ENCODE data around the gene RALGPS1.
A peak's percentile ranks its signal among the peaks of the same experiment; 100 is the strongest.

Gene RALGPS1

DNA sequence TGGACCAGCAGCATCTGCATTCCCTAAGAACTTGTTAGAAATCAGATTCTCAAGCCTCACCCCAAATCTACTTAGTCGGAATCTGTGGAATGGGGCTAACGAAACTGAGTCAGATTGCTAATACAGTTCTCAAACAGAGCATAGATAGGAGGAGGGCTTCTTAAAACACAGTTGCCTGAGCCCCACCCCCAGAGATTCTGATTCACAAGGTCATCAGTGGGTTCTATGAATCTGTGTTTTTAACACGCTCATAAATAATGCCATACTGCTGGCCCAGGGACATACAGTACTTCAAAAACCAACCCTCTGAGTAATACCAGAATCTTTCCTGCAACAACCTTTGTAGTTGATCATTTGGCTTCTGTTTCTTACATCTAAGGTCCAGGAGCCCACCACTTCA lies 317.1 kb downstream of the RALGPS1 start:
- H3K36me3 ChIP-seq (ENCODE audit: control insufficient read depth, insufficient read depth, low read length), result no peaks in the 10 kb centered on the region
- H3K4me2 ChIP-seq (ENCODE audit: low read length), result no peak overlapping the region
- H3K27ac ChIP-seq, result no peak overlapping the region

GRCh38 chr9:127232833-127233549 lies 318.4 kb downstream of the RALGPS1 start:
- Histone ChIP-seq H3K4me3 (ENCODE audit: low read depth, low read length) (no peak overlapping the region), H3K36me3 (ENCODE audit: control insufficient read depth, insufficient read depth, low read length) (no peaks in the 10 kb centered on the region), H3K79me2 (no peaks in the 10 kb centered on the region), H3K4me1 (peaks cover 6% of the 10 kb centered on the region), H2AFZ (no peak overlapping the region), H3K9me3 (ENCODE audit: control insufficient read depth, low read length) (no peaks in the 10 kb centered on the region), H3K27ac (peak overlapping the region; percentile 60), H3K27me3 (ENCODE audit: control insufficient read depth, insufficient read depth, low read length) (no peaks in the 10 kb centered on the region), H3K9ac (no peak overlapping the region), H3K4me2 (ENCODE audit: low read length) (peak overlapping the region; percentile 39)
- TF ChIP-seq CTCF (IDR thresholded peaks at IDR 0.05), result no peak

More for the DNA sequence above, 317.1 kb downstream of the RALGPS1 start:
- Histone ChIP-seq H2AFZ (no peak overlapping the region), H3K4me3 (ENCODE audit: low read depth, low read length) (no peak overlapping the region), H3K9me3 (ENCODE audit: control insufficient read depth, low read length) (no peaks in the 10 kb centered on the region), H3K4me1 (peaks cover 6% of the 10 kb centered on the region), H3K27me3 (ENCODE audit: control insufficient read depth, insufficient read depth, low read length) (no peaks in the 10 kb centered on the region), H3K79me2 (no peaks in the 10 kb centered on the region), H3K9ac (no peak overlapping the region)
- no peak for TF ChIP-seq CTCF (IDR thresholded peaks at IDR 0.05)

DNA sequence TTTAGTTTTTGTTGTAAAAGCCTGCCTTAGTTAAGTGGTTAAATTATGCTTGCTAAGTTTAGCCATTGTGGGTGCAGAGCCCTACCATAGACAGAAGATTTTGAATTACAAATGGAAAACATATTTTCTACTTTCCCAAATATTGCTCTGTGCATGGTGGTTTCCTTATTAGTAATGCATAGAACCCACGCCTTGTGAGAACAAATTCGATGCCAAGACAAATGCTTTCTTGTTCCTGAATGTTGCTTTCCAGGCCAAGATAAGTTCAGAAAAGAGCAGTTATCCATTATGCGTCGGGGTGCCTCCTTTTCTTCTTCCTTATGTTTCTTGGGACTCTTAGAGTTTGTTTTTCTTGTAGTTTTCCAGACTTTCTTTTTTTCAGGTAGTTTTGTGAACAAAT lies 319.0 kb downstream of the RALGPS1 start:
- Histone ChIP-seq H3K27ac (peak overlapping the region; percentile 60), H2AFZ (no peak overlapping the region)

DNA sequence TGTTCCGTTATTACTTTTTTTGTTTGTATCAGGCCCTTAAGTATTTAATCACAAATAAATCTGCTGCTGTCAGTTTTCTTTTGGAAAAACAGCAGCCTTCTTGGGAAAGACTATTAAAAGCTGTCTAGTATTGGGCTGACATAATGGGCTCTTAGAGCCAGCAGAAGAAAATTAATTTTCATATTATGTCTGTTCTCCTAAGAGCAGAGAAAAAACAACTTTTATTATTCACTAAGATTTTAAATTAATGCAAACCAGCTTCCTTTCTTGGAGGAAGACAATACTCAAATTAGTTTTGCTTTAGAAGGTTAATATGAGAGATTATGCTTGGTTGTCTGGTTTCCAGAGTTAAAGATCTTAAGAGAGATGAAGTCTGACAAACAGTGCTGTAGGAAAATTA lies 319.4 kb downstream of the RALGPS1 start:
- Histone ChIP-seq H3K79me2 (no peaks in the 10 kb centered on the region), H3K27ac (peak overlapping the region; percentile 60)

More for the DNA sequence above, 319.0 kb downstream of the RALGPS1 start:
- no peak overlapping the region for H3K9ac ChIP-seq
- H3K79me2 ChIP-seq, result no peaks in the 10 kb centered on the region
- no peaks in the 10 kb centered on the region for H3K36me3 ChIP-seq (ENCODE audit: control insufficient read depth, insufficient read depth, low read length)
- no peaks in the 10 kb centered on the region for H3K27me3 ChIP-seq (ENCODE audit: control insufficient read depth, insufficient read depth, low read length)
- TF ChIP-seq CTCF (IDR thresholded peaks at IDR 0.05), result no peak
- H3K9me3 ChIP-seq (ENCODE audit: control insufficient read depth, low read length), result no peaks in the 10 kb centered on the region
- peaks cover 6% of the 10 kb centered on the region for H3K4me1 ChIP-seq
- H3K4me2 ChIP-seq (ENCODE audit: low read length), result peak overlapping the region; percentile 39
- no peak overlapping the region for H3K4me3 ChIP-seq (ENCODE audit: low read depth, low read length)

More for the DNA sequence above, 319.4 kb downstream of the RALGPS1 start:
- Histone ChIP-seq H3K9ac (no peak overlapping the region), H3K9me3 (ENCODE audit: control insufficient read depth, low read length) (no peaks in the 10 kb centered on the region), H3K36me3 (ENCODE audit: control insufficient read depth, insufficient read depth, low read length) (no peaks in the 10 kb centered on the region), H3K27me3 (ENCODE audit: control insufficient read depth, insufficient read depth, low read length) (no peaks in the 10 kb centered on the region), H2AFZ (no peak overlapping the region), H3K4me3 (ENCODE audit: low read depth, low read length) (no peak overlapping the region), H3K4me2 (ENCODE audit: low read length) (peak overlapping the region; percentile 39), H3K4me1 (peaks cover 6% of the 10 kb centered on the region)
- no peak for TF ChIP-seq CTCF (IDR thresholded peaks at IDR 0.05)

Measured in parathyroid adenoma (tissue), 2 donors.